Measurements from ENCODE around the gene CFAP46. TPM values are rescaled to one million over a fixed set of nuclear protein-coding genes. Genes with fewer than 3 reads are reported as not detected.
A peak's percentile ranks its signal among the peaks of the same experiment; 100 is the strongest.

The CFAP46 gene
- total and polyA plus RNA-seq, 2 of the 4 experiments (the other 2 are of a cell fraction): 1.3 to 1.8 TPM

DNA sequence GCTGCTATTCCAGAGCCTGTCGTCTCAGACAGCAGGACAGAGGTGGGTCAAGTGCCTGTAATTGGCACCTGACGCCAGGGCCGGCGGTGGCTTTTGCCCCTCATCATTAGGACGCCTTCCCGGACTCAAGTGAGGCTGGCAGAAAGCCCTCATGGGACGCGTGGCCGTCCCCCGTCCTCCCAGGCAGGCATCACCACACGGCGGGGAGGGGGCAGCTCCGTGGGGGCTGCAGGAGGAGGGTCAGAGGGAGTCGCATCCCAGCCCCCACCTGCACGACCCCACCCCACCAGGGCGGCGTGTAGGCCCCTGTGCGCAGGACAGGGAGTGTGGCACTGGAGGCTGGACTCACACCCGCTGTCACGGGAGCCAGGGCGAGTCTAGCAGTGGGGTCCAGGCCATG is 16.3 kb downstream of the CFAP46 start:
- WGBS, 2 experiments (ENCODE audit: extremely low coverage in 2 of 2, insufficient read length in 1 of 2): 100% methylated on average over 2 of the region's 21 CpGs; no CpG with 5 or more reads in 1 of the 2 experiments
- no peak overlapping the region for H3K4me2 ChIP-seq (ENCODE audit: low read depth, low read length)
- no peaks in the 10 kb centered on the region for H3K36me3 ChIP-seq (ENCODE audit: control insufficient read depth, insufficient read depth, low read length)
- intact Hi-C loops (cut with micrococcal nuclease): no loop called here
- no peak overlapping the region for H2BK120ac ChIP-seq (ENCODE audit: low read depth, low read length)
- H4K5ac ChIP-seq (ENCODE audit: low read depth, low read length): no peak overlapping the region
- H4K20me1 ChIP-seq (ENCODE audit: insufficient read depth, low read length): no peaks in the 10 kb centered on the region
- H2BK15ac ChIP-seq (ENCODE audit: low read depth, low read length): no peak overlapping the region
- no peak for ATAC-seq (ENCODE audit: low read depth)
- no peaks in the 10 kb centered on the region for H3K9me1 ChIP-seq (ENCODE audit: insufficient read depth, low read length)
- no peak overlapping the region for H3K18ac ChIP-seq (ENCODE audit: low read depth, low read length)
- peak overlapping the region; percentile 51 for H2AFZ ChIP-seq (replicated peaks; ENCODE audit: low read length, poor library complexity)
- no peak overlapping the region for H3K56ac ChIP-seq (ENCODE audit: extremely low read depth, insufficient read depth, low read length)
- dilution Hi-C loops (cut with HindIII; ENCODE audit: low sequenced_read_pairs, unreplicated experiment): no loop called here
- no peaks in the 10 kb centered on the region for H3K9me3 ChIP-seq (ENCODE audit: control insufficient read depth, insufficient read depth, low read length)
- H3K9ac ChIP-seq (ENCODE audit: low read depth, low read length): no peak overlapping the region
- no peak overlapping the region for H3K14ac ChIP-seq (replicated peaks; ENCODE audit: low read depth, low read length)
- no peak overlapping the region for H3K27ac ChIP-seq (ENCODE audit: insufficient read depth, low read length)
- CTCF ChIA-PET: no interaction called here
- no peak overlapping the region for H2AK5ac ChIP-seq (ENCODE audit: low read depth, low read length)
- no peak overlapping the region for H3K23ac ChIP-seq (ENCODE audit: low read depth, low read length)
- no peak for DNase-seq
- TF ChIP-seq FOS (IDR thresholded peaks at IDR 0.05; ENCODE audit: low read depth, low read length): no peak
- TF ChIP-seq MAZ (IDR thresholded peaks at IDR 0.05; ENCODE audit: borderline replicate concordance, low read depth, low read length): no peak
- no peak for TF ChIP-seq CTCF (conservative IDR thresholded peaks at IDR 0.05; ENCODE audit: low read depth, low read length)
- no peak for TF ChIP-seq CHD1 (IDR thresholded peaks at IDR 0.05; ENCODE audit: low read depth, low read length)
- no peak for TF ChIP-seq NFE2L2 (IDR thresholded peaks at IDR 0.05; ENCODE audit: low read depth, low read length)
- TF ChIP-seq SMC3 (IDR thresholded peaks at IDR 0.05; ENCODE audit: low read depth, low read length): no peak
- TF ChIP-seq RFX5 (IDR thresholded peaks at IDR 0.05; ENCODE audit: low read depth, low read length): no peak
- TF ChIP-seq MXI1 (IDR thresholded peaks at IDR 0.05; ENCODE audit: borderline replicate concordance, low read depth, low read length): no peak
- TF ChIP-seq POLR2A (IDR thresholded peaks at IDR 0.05; ENCODE audit: low read depth, low read length): no peak
- TF ChIP-seq MAFK (IDR thresholded peaks at IDR 0.05; ENCODE audit: low read depth, low read length): no peak
- TF ChIP-seq RAD21 (IDR thresholded peaks at IDR 0.05; ENCODE audit: low read length): no peak
- TF ChIP-seq BHLHE40 (IDR thresholded peaks at IDR 0.05; ENCODE audit: low read depth, low read length): no peak
- H4K8ac ChIP-seq (ENCODE audit: low read depth in 2 of 2, low read length in 2 of 2): no peak overlapping the region
- no peaks in the 10 kb centered on the region for H3K27me3 ChIP-seq (ENCODE audit: control insufficient read depth, insufficient read depth, low read length)
- BruUV-seq (replicated peaks): no TSS peak
- in situ Hi-C loops (cut with MboI; ENCODE audit: low sequenced_read_pairs): no loop called here
- no peak overlapping the region for H3K4me3 ChIP-seq (ENCODE audit: insufficient read depth, low read depth, low read length)
- no peak overlapping the region for H2AK9ac ChIP-seq (replicated peaks; ENCODE audit: low read depth, low read length, poor library complexity)
- H2BK5ac ChIP-seq (ENCODE audit: low read depth, low read length, poor library complexity, severe bottlenecking): no peak overlapping the region
- H4K91ac ChIP-seq (ENCODE audit: insufficient read depth, low read depth, low read length): no peak overlapping the region
- no peaks in the 10 kb centered on the region for H3K79me1 ChIP-seq (ENCODE audit: low read depth in 1 of 2, low read length in 2 of 2)
- H3K4me1 ChIP-seq (ENCODE audit: control insufficient read depth, insufficient read depth, low read length): no peaks in the 10 kb centered on the region
- no peak overlapping the region for H3K4ac ChIP-seq (ENCODE audit: low read depth, low read length)
- POLR2A ChIA-PET (ENCODE audit: unreplicated experiment): no interaction called here
- no peak overlapping the region for H2BK20ac ChIP-seq (ENCODE audit: low read depth, low read length)
